ENCODE measurements around the gene NDST3. TPM values are rescaled to one million over a fixed set of nuclear protein-coding genes. Genes with fewer than 3 reads are reported as not detected.

The NDST3 gene
- total RNA-seq, 4 donors from 2014 or later, result 1.7 TPM; not detected in 3

DNA sequence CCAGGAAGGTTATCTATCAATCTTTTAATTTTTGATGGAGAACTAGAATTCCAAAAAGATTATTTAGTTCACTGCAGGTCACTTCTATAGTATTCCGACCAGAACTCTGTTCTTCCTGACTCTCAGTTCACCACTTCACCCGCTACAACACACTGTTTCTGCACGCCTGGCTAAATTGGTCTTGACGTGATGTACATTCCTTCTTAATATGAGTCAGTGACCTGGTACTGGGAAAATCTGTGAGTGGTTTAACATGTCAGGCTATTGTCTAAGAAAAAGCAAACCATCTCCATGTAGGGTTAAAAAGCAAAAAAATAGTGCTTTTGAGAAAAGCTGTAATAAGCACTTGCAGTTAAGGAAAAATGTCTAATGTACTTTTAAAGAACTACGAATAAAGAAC lies 120.4 kb downstream of the NDST3 start:
- Histone ChIP-seq H3K27me3 (no peaks in the 10 kb centered on the region), H3K4me3 (no peak overlapping the region), H3K27ac (no peak overlapping the region), H3K36me3 (no peaks in the 10 kb centered on the region), H3K9me3 (peaks cover 0 to under 1% of the 10 kb centered on the region in 2 donors), H3K4me1 (no peaks in the 10 kb centered on the region)
- TF ChIP-seq, protein P1, sequence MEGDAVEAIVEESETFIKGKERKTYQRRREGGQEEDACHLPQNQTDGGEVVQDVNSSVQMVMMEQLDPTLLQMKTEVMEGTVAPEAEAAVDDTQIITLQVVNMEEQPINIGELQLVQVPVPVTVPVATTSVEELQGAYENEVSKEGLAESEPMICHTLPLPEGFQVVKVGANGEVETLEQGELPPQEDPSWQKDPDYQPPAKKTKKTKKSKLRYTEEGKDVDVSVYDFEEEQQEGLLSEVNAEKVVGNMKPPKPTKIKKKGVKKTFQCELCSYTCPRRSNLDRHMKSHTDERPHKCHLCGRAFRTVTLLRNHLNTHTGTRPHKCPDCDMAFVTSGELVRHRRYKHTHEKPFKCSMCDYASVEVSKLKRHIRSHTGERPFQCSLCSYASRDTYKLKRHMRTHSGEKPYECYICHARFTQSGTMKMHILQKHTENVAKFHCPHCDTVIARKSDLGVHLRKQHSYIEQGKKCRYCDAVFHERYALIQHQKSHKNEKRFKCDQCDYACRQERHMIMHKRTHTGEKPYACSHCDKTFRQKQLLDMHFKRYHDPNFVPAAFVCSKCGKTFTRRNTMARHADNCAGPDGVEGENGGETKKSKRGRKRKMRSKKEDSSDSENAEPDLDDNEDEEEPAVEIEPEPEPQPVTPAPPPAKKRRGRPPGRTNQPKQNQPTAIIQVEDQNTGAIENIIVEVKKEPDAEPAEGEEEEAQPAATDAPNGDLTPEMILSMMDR (IDR thresholded peaks at IDR 0.05), result no peak
- TF ChIP-seq POLR2A (IDR thresholded peaks at IDR 0.05), result no peak
- DNase-seq, result no peak
- intact Hi-C loops (cut with DNase I; ENCODE audit: low total_unique reads), result no loop called here

DNA sequence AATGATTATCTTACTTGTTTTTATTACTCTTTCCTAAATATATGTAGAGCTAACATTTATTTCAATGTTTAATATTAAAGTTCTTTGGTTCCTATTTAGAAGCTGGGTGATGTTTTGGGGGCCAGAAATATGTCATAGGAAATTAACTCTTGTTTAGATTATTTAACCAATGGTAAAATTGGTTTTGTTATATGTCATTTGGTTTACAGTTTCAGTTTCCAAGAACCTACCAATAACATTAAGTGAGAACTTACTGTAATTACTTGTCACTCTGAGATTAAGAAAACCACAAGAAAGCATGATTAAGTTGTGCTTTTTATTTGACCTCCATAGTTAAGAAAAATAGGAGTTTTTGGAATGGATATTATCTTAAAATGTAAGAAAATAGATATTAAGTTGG lies 121.2 kb downstream of the NDST3 start:
- no peak overlapping the region for H3K4me3 ChIP-seq
- no peaks in the 10 kb centered on the region for H3K27me3 ChIP-seq
- DNase-seq, result no peak
- H3K9me3 ChIP-seq, result peaks cover 0 to 6% of the 10 kb centered on the region in 2 donors
- intact Hi-C loops (cut with DNase I; ENCODE audit: low total_unique reads), result no loop called here
- no peaks in the 10 kb centered on the region for H3K36me3 ChIP-seq
- no peak for TF ChIP-seq POLR2A (IDR thresholded peaks at IDR 0.05)
- TF ChIP-seq, protein P1 (IDR thresholded peaks at IDR 0.05), result no peak
- H3K27ac ChIP-seq, result no peak overlapping the region
- no peaks in the 10 kb centered on the region for H3K4me1 ChIP-seq

DNA sequence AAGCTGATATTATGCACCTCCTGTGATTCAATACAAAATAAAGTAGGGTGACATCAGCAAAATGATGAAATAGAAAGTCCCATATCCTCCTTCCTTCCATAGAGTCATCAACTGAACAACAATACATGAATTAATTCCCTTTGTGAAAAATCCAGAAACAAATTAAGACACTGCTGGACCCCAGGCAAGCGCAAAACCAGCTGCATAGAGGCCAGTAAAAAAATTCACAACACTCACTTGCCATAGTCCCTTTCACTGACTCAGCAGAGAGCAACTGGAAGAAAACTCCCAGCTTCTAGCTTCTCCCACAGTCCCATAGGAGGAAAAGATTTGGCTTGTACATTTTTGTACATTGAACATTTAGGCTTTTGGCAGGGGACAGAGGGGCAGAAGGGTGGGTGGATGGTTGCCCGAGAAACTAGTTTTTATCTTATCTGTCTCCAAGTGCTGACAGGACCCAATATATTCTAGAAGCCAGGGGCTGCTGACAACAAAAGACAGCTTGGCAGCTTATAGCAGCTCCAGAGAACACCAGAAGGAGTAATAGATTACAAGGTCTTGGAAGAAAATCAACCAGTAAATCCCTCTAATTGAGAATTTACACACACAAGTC lies 124.6 kb downstream of the NDST3 start:
- TF ChIP-seq, protein P1 (IDR thresholded peaks at IDR 0.05), result no peak
- no peak for TF ChIP-seq POLR2A (IDR thresholded peaks at IDR 0.05)
- Histone ChIP-seq H3K4me3 (no peak overlapping the region), H3K27me3 (no peaks in the 10 kb centered on the region), H3K9me3 (peaks cover 0 to 6% of the 10 kb centered on the region in 2 donors), H3K36me3 (no peaks in the 10 kb centered on the region), H3K4me1 (no peaks in the 10 kb centered on the region), H3K27ac (no peak overlapping the region)
- intact Hi-C loops (cut with DNase I; ENCODE audit: low total_unique reads), result no loop called here
- no peak for DNase-seq

DNA sequence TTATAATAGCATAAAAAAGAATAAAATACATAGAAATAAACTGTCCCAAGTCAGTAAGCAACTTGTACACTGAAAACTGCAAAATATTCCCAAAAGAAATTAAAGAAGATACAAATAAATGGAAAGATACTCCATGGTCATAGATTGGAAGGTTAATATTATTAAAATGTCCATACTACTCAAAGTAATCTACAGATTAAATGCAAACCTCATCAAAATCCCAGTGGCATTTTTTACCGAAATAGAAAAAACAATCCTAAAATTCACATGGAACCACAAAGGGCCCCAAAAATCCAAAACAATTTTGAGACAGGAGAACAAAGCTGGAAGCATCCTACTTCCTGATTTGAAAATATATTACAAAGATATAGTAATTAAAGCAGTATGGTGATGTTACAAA lies 133.0 kb downstream of the NDST3 start:
- no peaks in the 10 kb centered on the region for H3K4me1 ChIP-seq
- H3K27me3 ChIP-seq, result no peaks in the 10 kb centered on the region
- DNase-seq, result no peak
- no peak for TF ChIP-seq POLR2A (IDR thresholded peaks at IDR 0.05)
- TF ChIP-seq, protein P1 (IDR thresholded peaks at IDR 0.05), result no peak
- intact Hi-C loops (cut with DNase I; ENCODE audit: low total_unique reads), result no loop called here
- H3K4me3 ChIP-seq, result no peak overlapping the region
- no peaks in the 10 kb centered on the region for H3K9me3 ChIP-seq
- H3K27ac ChIP-seq, result no peak overlapping the region
- H3K36me3 ChIP-seq, result peaks cover 0 to 3% of the 10 kb centered on the region in 2 donors

DNA sequence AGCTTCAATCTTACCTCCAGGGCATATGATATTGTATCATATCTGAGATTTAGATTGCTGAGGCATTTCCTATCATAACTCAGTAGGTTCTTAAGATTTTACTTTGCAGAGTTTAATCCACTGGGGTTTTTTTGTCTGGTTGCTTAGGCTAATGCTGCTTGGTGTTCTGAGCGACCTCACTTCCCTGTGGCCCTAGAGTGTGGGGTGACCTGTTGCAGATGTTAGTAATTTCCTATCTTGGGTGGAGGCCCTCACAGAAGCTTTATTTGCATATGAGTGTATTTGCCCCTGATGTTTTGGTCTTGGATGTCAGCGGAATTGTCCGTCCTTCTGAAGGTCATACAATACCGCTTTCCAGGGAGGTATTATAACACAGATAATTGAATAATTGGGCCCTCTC lies 137.1 kb downstream of the NDST3 start:
- Histone ChIP-seq H3K36me3 (peaks cover 0 to 3% of the 10 kb centered on the region in 2 donors), H3K9me3 (no peaks in the 10 kb centered on the region), H3K4me1 (no peaks in the 10 kb centered on the region), H3K4me3 (no peak overlapping the region), H3K27me3 (no peaks in the 10 kb centered on the region), H3K27ac (no peak overlapping the region)
- no peak for DNase-seq
- TF ChIP-seq, protein P1 (IDR thresholded peaks at IDR 0.05), result no peak
- TF ChIP-seq POLR2A (IDR thresholded peaks at IDR 0.05), result no peak
- intact Hi-C loops (cut with DNase I; ENCODE audit: low total_unique reads), result no loop called here
